Loucy (cell line): ENCODE measurements around the gene AGAP1.

Experiments used
- H2AFZ ChIP-seq: fragments of 200-600 bp; sonication (generic); 2 replicates; pipeline ENCODE4 v1.6.0; 2016; ENCODE audit warnings: antibody characterized with exemption, mild to moderate bottlenecking, low read length, moderate library complexity
- H3F3A ChIP-seq: fragments of 200-600 bp; 2 replicates; pipeline ENCODE4 v1.6.0; 2016; ENCODE audit warnings: antibody characterized with exemption, low read depth, mild to moderate bottlenecking
- H3K27me3 ChIP-seq: fragments of 200-600 bp; sonication (generic); 2 replicates; pipeline ENCODE4 v1.6.1; 2014; ENCODE audit warnings: low read length, mild to moderate bottlenecking; ENCODE audit not compliant: insufficient read depth, poor library complexity, severe bottlenecking
- H3K36me3 ChIP-seq: fragments of 200-600 bp; sonication (generic); 2 replicates; pipeline ENCODE4 v1.6.1; 2016; ENCODE audit warnings: low read length; ENCODE audit not compliant: insufficient read depth
- H3K4me1 ChIP-seq: fragments of 200-600 bp; sonication (generic); 2 replicates; pipeline ENCODE4 v1.5.1; 2014; ENCODE audit warnings: low read length, mild to moderate bottlenecking; ENCODE audit not compliant: insufficient read depth, poor library complexity, severe bottlenecking
- H3K4me2 ChIP-seq: fragments of 200-600 bp; sonication (generic); 2 replicates; pipeline ENCODE4 v1.6.0; 2014; ENCODE audit warnings: antibody characterized with exemption, low read length, low read depth, mild to moderate bottlenecking; ENCODE audit not compliant: poor library complexity, severe bottlenecking
- H3K4me3 ChIP-seq: fragments of 200-600 bp; sonication (generic); 2 replicates; pipeline ENCODE4 v1.5.1; 2014; ENCODE audit warnings: low read length, mild to moderate bottlenecking, mixed read lengths; ENCODE audit not compliant: poor library complexity, severe bottlenecking
- H3K79me2 ChIP-seq: fragments of 200-600 bp; sonication (generic); 2 replicates; pipeline ENCODE4 v1.6.1; 2014; ENCODE audit warnings: low read length; ENCODE audit not compliant: insufficient read depth
- H3K9ac ChIP-seq: fragments of 200-600 bp; sonication (generic); 2 replicates; pipeline ENCODE4 v1.6.0; 2014; ENCODE audit warnings: mild to moderate bottlenecking, low read depth, low read length, moderate library complexity; ENCODE audit not compliant: poor library complexity, severe bottlenecking
- H3K9me2 ChIP-seq: fragments of 200-600 bp; sonication (generic); replicated peaks from 2 replicates; pipeline ENCODE4 v1.6.1; 2016; ENCODE audit warnings: low read depth, low read length, mixed read lengths
- H3K9me3 ChIP-seq: fragments of 200-600 bp; sonication (generic); 2 replicates; pipeline ENCODE4 v1.6.1; 2014; ENCODE audit warnings: mild to moderate bottlenecking, antibody characterized with exemption, low read length, low read depth; ENCODE audit not compliant: insufficient read depth
- H4K20me1 ChIP-seq: fragments of 200-600 bp; sonication (generic); 2 replicates; pipeline ENCODE4 v1.6.0; 2014; ENCODE audit warnings: antibody characterized with exemption, low read length, mild to moderate bottlenecking; ENCODE audit not compliant: insufficient read depth, poor library complexity, severe bottlenecking
- EZH2phosphoT487 ChIP-seq: fragments of 200-600 bp; IDR thresholded peaks from 2 replicates; pipeline ENCODE4 v1.6.1; 2018; ENCODE audit warnings: antibody characterized with exemption, mild to moderate bottlenecking, moderate library complexity, borderline replicate concordance
- TF ChIP-seq, protein P1 (sequence below): fragments of 200-600 bp; sonication (generic); conservative IDR thresholded peaks from 2 replicates; pipeline ENCODE4 v1.5.1; 2014; ENCODE audit warnings: mild to moderate bottlenecking, antibody characterized with exemption, low read length

AGAP1 gene

DNA sequence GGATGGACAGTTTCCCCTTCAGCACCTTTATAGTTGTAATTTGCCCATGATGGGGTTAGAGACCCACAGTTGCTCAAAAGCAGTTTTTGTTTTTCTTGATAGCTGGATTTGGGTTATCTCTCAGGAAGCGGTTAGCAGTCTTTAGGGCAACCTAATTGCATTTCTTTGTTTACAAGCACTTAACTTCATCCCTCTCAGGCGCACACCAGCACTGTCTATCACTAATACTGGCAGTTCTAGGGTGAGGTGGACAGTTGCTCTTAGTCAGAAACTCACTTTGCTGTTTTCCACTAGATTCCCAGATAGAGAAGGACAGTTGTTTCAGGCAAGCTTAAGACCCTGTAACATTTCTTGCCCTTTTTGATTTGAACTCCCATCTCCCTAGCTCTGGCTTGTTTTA, 146.0 kb downstream of the AGAP1 start:
- Histone ChIP-seq H3K27me3 (no peaks in the 10 kb centered on the region), H3K9me2 (no peaks in the 10 kb centered on the region), H3K79me2 (no peaks in the 10 kb centered on the region), H3K4me2 (no peak overlapping the region), H3K9ac (no peak overlapping the region), H3F3A (no peaks in the 10 kb centered on the region), H3K36me3 (no peaks in the 10 kb centered on the region), H3K4me3 (no peak overlapping the region), H3K4me1 (no peaks in the 10 kb centered on the region), H3K9me3 (no peaks in the 10 kb centered on the region), H4K20me1 (no peaks in the 10 kb centered on the region), H2AFZ (no peak overlapping the region)
- no peak for TF ChIP-seq EZH2phosphoT487
- TF ChIP-seq, protein P1, sequence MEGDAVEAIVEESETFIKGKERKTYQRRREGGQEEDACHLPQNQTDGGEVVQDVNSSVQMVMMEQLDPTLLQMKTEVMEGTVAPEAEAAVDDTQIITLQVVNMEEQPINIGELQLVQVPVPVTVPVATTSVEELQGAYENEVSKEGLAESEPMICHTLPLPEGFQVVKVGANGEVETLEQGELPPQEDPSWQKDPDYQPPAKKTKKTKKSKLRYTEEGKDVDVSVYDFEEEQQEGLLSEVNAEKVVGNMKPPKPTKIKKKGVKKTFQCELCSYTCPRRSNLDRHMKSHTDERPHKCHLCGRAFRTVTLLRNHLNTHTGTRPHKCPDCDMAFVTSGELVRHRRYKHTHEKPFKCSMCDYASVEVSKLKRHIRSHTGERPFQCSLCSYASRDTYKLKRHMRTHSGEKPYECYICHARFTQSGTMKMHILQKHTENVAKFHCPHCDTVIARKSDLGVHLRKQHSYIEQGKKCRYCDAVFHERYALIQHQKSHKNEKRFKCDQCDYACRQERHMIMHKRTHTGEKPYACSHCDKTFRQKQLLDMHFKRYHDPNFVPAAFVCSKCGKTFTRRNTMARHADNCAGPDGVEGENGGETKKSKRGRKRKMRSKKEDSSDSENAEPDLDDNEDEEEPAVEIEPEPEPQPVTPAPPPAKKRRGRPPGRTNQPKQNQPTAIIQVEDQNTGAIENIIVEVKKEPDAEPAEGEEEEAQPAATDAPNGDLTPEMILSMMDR = no peak

DNA sequence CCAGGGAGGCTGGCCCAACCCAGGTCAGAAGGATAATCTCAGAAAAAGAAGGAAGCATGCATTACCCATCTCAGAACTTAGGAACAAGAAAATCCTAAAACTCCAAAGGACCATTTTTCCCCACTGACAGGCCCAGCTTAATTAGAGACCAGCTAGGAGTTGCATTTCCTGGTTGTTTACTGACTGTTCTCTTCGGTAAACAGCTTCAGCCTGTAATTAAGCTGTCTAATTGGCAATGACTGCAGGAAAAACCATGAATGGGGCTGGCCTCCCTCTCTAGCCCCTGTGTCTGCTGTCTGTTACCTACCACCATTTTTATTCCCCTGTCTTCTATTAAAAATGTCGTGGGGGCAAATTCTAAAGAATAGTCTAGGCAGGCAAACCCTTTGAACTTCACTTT, 146.5 kb downstream of the AGAP1 start:
- Histone ChIP-seq H2AFZ (no peak overlapping the region), H3K4me2 (no peak overlapping the region), H3K9me3 (no peaks in the 10 kb centered on the region), H3K36me3 (no peaks in the 10 kb centered on the region), H3K27me3 (no peaks in the 10 kb centered on the region), H3K4me3 (no peak overlapping the region), H3K9me2 (no peaks in the 10 kb centered on the region), H4K20me1 (no peaks in the 10 kb centered on the region), H3K79me2 (no peaks in the 10 kb centered on the region), H3K4me1 (no peaks in the 10 kb centered on the region), H3K9ac (no peak overlapping the region), H3F3A (no peaks in the 10 kb centered on the region)
- TF ChIP-seq, protein P1 = no peak

DNA sequence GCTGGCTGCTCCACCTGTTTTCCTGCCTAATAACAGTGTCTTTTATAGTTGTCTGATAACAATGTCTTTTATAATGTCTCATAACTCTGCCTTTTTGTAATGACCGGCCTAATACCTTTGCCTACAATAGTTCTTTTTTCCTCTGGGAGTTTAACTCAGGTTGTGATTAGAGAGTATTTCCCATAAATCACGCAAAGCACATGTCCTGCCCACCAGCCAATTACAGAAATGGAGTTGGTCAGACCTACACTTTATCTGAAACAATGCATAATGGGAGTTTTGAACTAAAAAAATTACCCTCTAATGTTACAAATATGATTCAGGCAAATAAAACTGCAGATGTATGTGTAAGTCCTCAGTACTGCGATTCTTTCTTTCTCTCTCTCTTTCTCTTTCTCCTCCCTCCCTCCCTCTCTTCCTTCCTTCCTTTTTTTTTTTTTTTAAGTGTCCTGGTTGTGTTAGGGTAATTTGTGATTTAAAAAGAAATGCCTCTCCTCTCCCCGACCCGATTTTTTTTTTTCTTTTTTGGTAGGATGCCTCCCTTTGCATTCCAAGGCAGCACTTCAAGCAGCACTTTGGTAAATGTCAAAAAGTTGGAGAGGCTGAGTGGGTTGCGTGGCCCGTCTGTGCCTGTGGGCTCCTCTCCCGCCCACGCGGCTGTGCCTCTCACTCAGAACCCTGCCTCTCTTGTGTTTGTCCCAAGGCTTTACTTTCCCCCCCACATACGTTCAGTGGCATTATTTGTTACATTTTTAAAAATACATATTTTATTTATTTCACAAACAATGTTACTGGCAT, 147.3 kb downstream of the AGAP1 start:
- H4K20me1 ChIP-seq = no peaks in the 10 kb centered on the region
- H3F3A ChIP-seq = no peaks in the 10 kb centered on the region
- no peaks in the 10 kb centered on the region for H3K4me1 ChIP-seq
- no peak overlapping the region for H2AFZ ChIP-seq
- TF ChIP-seq, protein P1 = no peak
- no peak for TF ChIP-seq EZH2phosphoT487
- no peak overlapping the region for H3K9ac ChIP-seq
- H3K4me2 ChIP-seq = no peak overlapping the region
- no peaks in the 10 kb centered on the region for H3K9me3 ChIP-seq
- no peaks in the 10 kb centered on the region for H3K36me3 ChIP-seq
- no peaks in the 10 kb centered on the region for H3K9me2 ChIP-seq
- no peaks in the 10 kb centered on the region for H3K79me2 ChIP-seq
- no peak overlapping the region for H3K4me3 ChIP-seq
- no peaks in the 10 kb centered on the region for H3K27me3 ChIP-seq
